Measurements from ENCODE around the gene UST. TPM values are rescaled to one million over a fixed set of nuclear protein-coding genes. Genes with fewer than 3 reads are reported as not detected.

Gene UST
- total RNA-seq, 1 experiment from 2014 or later: 3.9 TPM

DNA sequence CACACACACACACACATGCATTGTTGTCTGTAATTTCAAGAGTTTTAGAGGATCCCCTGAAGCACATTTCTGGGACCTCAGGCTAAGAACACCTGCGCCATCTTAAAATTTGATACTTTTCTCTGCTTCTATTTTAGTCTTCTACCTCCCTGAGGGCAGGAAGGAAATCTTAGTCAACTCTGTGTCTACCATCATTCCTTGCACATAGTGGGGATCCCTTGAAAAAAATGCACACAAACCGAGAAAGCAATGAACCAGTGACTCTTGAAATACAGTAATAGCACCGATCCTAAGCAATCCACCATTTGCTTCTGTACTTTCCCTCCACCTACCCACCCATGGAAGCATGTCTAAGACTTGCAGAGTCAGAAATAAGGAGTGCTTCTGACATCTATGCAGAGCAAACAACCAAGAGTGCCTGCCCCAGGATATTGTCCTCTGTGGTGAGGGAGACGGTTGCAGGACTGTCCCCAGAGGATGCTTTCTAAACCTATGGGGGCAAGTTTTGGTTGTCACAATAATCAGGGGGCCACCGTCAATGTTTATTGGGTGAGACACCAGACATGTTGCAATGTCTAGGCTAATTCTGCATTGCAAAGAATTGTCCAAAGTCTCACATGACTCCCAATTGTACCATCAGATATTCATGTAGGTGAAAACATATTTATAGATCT is 362.7 kb downstream of the UST start:
- H3K27ac ChIP-seq (ENCODE audit: low read length): no peak overlapping the region
- BruUV-seq (replicated peaks): no TSS peak

DNA sequence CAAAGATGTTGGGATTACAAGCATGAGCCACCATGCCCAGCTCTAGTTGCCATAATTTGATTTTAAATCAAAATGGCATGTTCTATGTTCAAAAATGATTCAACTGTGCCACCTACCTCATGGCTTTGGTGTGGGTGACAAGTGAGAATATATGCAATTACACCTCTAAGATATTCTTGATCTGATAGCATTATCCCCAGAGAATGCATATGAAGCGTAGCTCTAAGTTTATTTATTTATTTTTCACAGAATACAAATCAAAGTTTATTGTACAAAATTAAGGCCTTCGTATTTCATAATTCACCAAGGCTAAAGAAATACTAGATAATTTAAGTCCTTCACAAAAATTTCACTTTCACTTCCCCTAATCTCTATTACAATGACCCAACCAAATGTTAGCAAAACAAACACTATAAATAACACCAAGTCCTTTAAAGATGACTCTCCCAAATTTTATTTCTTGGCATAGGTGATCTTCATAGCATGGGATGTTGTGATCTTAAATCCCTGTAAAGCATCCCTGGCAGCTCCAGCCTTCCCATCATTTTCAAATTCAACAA is 364.8 kb downstream of the UST start:
- no TSS peak for BruUV-seq (replicated peaks)
- POLR2A ChIA-PET (ENCODE audit: unreplicated experiment): no interaction called here
- Histone ChIP-seq H4K20me1 (ENCODE audit: low read length) (no peaks in the 10 kb centered on the region), H3K4me1 (ENCODE audit: insufficient read depth, low read length) (no peaks in the 10 kb centered on the region), H3K36me3 (ENCODE audit: low read depth, low read length) (no peaks in the 10 kb centered on the region), H3F3A (ENCODE audit: low read length, unreplicated experiment) (no peaks in the 10 kb centered on the region), H3K27me3 (ENCODE audit: low read length) (no peaks in the 10 kb centered on the region), H3K9me2 (replicated peaks; ENCODE audit: low read length) (no peaks in the 10 kb centered on the region), H3K9ac (ENCODE audit: low read length) (no peak overlapping the region), H3K27ac (ENCODE audit: low read length) (no peak overlapping the region), H3K9me3 (ENCODE audit: low read length) (no peaks in the 10 kb centered on the region), H3K4me3 (ENCODE audit: low read length) (no peak overlapping the region), H3K79me2 (ENCODE audit: low read length) (no peaks in the 10 kb centered on the region), H2AFZ (ENCODE audit: low read length) (no peak overlapping the region), H3K4me2 (ENCODE audit: low read length) (no peak overlapping the region)
- CTCF ChIA-PET: no interaction called here
- TF ChIP-seq EZH2 (IDR thresholded peaks at IDR 0.05; ENCODE audit: low read length, unreplicated experiment) (no peak), EZH2phosphoT487 (IDR thresholded peaks at IDR 0.05; ENCODE audit: borderline replicate concordance, low read length) (no peak)
- TF ChIP-seq, protein P1, sequence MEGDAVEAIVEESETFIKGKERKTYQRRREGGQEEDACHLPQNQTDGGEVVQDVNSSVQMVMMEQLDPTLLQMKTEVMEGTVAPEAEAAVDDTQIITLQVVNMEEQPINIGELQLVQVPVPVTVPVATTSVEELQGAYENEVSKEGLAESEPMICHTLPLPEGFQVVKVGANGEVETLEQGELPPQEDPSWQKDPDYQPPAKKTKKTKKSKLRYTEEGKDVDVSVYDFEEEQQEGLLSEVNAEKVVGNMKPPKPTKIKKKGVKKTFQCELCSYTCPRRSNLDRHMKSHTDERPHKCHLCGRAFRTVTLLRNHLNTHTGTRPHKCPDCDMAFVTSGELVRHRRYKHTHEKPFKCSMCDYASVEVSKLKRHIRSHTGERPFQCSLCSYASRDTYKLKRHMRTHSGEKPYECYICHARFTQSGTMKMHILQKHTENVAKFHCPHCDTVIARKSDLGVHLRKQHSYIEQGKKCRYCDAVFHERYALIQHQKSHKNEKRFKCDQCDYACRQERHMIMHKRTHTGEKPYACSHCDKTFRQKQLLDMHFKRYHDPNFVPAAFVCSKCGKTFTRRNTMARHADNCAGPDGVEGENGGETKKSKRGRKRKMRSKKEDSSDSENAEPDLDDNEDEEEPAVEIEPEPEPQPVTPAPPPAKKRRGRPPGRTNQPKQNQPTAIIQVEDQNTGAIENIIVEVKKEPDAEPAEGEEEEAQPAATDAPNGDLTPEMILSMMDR (conservative IDR thresholded peaks at IDR 0.05; ENCODE audit: low read depth, low read length): no peak
- DNase-seq (no peak), ATAC-seq (no peak)
- intact Hi-C loops (cut with micrococcal nuclease): no loop called here

More for the DNA sequence above, 362.7 kb downstream of the UST start:
- no peak for ATAC-seq
- no peak overlapping the region for H3K4me2 ChIP-seq (ENCODE audit: low read length)
- H3F3A ChIP-seq (ENCODE audit: low read length, unreplicated experiment): no peaks in the 10 kb centered on the region
- intact Hi-C loops (cut with micrococcal nuclease): no loop called here
- no peaks in the 10 kb centered on the region for H3K27me3 ChIP-seq (ENCODE audit: low read length)
- H2AFZ ChIP-seq (ENCODE audit: low read length): no peak overlapping the region
- H3K9me2 ChIP-seq (replicated peaks; ENCODE audit: low read length): no peaks in the 10 kb centered on the region
- no peak overlapping the region for H3K9ac ChIP-seq (ENCODE audit: low read length)
- H3K79me2 ChIP-seq (ENCODE audit: low read length): no peaks in the 10 kb centered on the region
- no peaks in the 10 kb centered on the region for H3K9me3 ChIP-seq (ENCODE audit: low read length)
- TF ChIP-seq, protein P1 (conservative IDR thresholded peaks at IDR 0.05; ENCODE audit: low read depth, low read length): no peak
- no peaks in the 10 kb centered on the region for H3K36me3 ChIP-seq (ENCODE audit: low read depth, low read length)
- no peak for DNase-seq
- no peak overlapping the region for H3K4me3 ChIP-seq (ENCODE audit: low read length)
- no peaks in the 10 kb centered on the region for H3K4me1 ChIP-seq (ENCODE audit: insufficient read depth, low read length)
- CTCF ChIA-PET: no interaction called here
- POLR2A ChIA-PET (ENCODE audit: unreplicated experiment): no interaction called here
- H4K20me1 ChIP-seq (ENCODE audit: low read length): no peaks in the 10 kb centered on the region

DNA sequence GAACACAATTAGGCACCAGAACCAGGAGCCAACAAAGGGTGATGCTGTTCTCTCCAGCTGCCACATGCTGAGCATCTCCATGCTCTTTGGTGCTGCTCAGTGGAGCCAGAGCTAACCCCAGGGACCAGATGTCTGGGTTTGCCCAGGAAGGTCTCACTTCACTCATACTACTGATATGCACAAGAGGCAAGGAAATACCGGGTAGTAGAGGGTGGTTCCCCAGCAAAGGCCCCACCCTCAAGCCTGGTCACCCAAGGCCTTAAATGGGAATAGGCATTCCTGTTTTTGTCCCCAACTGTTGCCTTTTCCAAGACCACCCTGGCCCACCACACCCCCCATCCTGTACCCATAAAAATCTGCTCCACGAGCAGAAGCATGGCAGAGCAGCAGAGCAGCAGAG is 366.1 kb downstream of the UST start:
- DNase-seq: no peak
- Histone ChIP-seq H3F3A (ENCODE audit: low read length, unreplicated experiment) (no peaks in the 10 kb centered on the region), H3K4me3 (ENCODE audit: low read length) (no peak overlapping the region), H3K9me2 (replicated peaks; ENCODE audit: low read length) (no peaks in the 10 kb centered on the region), H4K20me1 (ENCODE audit: low read length) (no peaks in the 10 kb centered on the region), H2AFZ (ENCODE audit: low read length) (no peak overlapping the region), H3K27me3 (ENCODE audit: low read length) (no peaks in the 10 kb centered on the region), H3K4me2 (ENCODE audit: low read length) (no peak overlapping the region), H3K27ac (ENCODE audit: low read length) (no peak overlapping the region), H3K9me3 (ENCODE audit: low read length) (no peaks in the 10 kb centered on the region), H3K79me2 (ENCODE audit: low read length) (no peaks in the 10 kb centered on the region), H3K9ac (ENCODE audit: low read length) (no peak overlapping the region), H3K4me1 (ENCODE audit: insufficient read depth, low read length) (no peaks in the 10 kb centered on the region), H3K36me3 (ENCODE audit: low read depth, low read length) (no peaks in the 10 kb centered on the region)
- POLR2A ChIA-PET (ENCODE audit: unreplicated experiment): no interaction called here
- no peak for ATAC-seq
- no peak for TF ChIP-seq EZH2phosphoT487 (IDR thresholded peaks at IDR 0.05; ENCODE audit: borderline replicate concordance, low read length)
- TF ChIP-seq, protein P1 (conservative IDR thresholded peaks at IDR 0.05; ENCODE audit: low read depth, low read length): no peak
- no peak for TF ChIP-seq EZH2 (IDR thresholded peaks at IDR 0.05; ENCODE audit: low read length, unreplicated experiment)
- CTCF ChIA-PET: no interaction called here
- intact Hi-C loops (cut with micrococcal nuclease): no loop called here
- no TSS peak for BruUV-seq (replicated peaks)
